ENCODE measurements around the gene ZCCHC14.
"Not testable (repeated sequence)": the region's sequence is repeated elsewhere in the genome, so short reads cannot be mapped to it uniquely, and the experiment has no call there.

Gene ZCCHC14

GRCh38 chr16:87495578-87496446, 3.0 kb upstream of the ZCCHC14 start:
- no peak for DNase-seq

- no peak for DNase-seq
These were observed 920 bp upstream of the ZCCHC14 start for GRCh38 chr16:87493608-87494280.

DNA sequence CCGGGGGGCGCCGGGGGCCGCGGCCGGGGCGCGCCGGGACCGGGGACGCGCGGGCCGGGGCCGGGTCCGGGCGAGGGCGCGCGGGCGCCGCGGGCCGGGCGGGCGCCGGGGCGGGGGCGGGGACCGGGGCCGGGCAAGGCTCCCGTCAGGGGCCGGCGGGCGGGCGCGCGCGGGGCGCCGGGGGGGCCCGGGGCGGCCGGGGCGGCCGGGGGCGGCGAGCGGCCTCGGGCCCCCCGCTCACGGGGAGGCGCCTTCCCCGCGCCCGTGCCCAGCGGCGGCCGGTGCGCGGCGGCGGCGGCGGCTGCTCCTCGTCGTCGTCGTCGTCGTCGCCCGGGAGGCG, 563 bp downstream of the ZCCHC14 start:
- no peak for DNase-seq

GRCh38 chr16:87491522-87492290, 1.1 kb downstream of the ZCCHC14 start:
- peak; percentile 36 for DNase-seq

GRCh38 chr16:87490799-87491521, 1.9 kb downstream of the ZCCHC14 start:
- peak; percentile 74 for DNase-seq

DNA sequence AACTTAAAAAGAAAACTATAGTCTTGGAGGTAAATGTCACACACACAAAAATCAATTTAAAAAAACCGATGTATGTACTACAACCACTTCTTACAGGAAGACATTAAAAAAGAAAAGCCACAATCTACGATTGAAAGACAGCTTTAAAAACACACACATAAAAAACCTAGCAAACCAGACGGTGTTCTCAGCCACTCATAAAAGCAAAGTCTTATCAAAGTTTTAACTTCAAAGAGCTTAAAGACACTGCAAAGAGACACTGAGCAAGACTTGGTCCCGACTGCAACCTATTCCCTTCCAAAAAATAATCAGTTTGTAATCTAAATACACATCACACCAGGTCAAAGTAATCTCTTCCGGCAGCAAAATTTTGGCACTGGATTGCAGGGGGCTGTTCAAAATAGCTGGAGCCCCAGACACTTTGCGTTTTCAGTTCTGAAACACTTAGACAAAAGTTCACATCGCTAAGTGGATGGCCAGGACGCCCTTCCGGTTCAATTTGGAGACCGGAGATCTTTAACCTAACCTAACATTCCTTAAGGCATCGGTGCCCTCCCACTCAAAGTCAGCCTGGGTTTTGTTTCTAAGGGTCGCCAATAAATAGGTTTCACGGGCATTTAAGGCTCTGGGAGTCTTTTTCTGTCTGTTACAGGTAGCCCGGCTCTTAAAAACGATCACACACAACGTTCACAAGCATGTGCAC, 2.6 kb downstream of the ZCCHC14 start:
- DNase-seq = no peak

DNA sequence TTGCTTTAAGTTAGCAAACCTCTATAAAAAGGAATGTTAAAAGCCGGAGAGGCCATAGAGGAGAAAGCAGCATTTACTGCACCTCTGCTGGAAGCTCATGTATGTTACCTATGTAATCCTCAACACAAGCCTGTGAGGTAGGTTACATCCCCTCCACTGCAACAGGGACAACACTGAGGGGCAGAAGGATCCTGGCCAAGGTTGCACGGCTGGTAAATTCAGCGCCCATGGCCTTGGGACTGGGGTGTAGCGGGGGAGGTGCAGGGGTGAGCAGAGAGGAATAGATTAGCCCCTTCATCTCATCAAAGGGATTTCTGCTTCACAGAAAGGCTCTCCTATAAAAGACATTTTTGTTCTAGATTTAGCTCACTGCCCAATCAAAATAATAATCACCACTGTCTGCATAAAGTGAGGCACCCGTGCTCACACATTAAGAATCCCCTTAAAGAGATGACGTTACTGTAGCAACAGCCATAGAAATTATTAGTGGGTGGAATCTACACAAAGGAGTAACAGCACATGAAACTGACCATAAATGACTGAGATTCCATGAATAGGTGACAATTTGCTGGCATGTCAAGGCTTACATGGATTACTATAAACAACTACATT, 3.3 kb downstream of the ZCCHC14 start:
- DNase-seq = no peak

DNA sequence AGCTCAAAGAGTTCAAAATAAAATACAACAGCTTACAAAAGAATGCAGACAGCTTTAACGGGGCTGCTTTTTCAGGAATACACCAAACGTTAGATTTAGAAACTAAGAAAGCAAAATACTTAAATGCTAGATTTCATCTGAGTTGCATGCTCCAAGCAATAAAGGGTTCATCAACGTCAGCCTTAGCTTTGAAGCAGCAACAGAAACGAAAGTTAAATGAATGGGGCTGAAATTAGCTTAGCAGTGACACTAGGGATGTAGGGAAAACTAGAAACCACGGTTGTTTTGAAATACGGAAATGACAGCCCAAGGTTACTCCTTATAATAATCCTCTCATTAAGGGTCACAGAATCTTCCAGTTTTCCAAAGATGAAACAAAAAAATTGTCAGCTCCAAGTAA, 3.9 kb downstream of the ZCCHC14 start:
- not testable (repeated sequence) for DNase-seq

- DNase-seq = peak; percentile 32
These were observed 5.4 kb downstream of the ZCCHC14 start for GRCh38 chr16:87487361-87487924.

- DNase-seq = no peak
These were observed 6.0 kb downstream of the ZCCHC14 start for GRCh38 chr16:87486713-87487247.

DNA sequence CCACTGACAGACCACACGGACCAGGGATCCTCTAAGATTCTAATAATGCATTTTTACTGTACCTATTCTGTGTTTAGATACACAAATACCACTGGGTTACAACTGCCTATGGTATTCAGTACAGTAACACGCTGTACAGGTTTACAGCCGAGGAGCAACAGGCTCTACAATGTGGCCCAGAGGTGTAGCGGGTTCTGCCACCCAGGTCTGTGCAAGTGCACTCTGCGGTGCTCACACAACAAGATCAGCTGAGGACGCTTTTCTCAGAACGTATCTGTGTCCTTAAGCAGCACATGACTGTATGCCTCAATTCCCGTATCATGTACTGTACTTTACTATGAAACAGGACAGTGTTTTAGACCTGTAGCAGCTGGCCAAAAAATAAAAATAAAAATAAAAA, 6.5 kb downstream of the ZCCHC14 start:
- no peak for DNase-seq

GRCh38 chr16:87485792-87486191, 7.0 kb downstream of the ZCCHC14 start:
- DNase-seq = not testable (repeated sequence)

DNA sequence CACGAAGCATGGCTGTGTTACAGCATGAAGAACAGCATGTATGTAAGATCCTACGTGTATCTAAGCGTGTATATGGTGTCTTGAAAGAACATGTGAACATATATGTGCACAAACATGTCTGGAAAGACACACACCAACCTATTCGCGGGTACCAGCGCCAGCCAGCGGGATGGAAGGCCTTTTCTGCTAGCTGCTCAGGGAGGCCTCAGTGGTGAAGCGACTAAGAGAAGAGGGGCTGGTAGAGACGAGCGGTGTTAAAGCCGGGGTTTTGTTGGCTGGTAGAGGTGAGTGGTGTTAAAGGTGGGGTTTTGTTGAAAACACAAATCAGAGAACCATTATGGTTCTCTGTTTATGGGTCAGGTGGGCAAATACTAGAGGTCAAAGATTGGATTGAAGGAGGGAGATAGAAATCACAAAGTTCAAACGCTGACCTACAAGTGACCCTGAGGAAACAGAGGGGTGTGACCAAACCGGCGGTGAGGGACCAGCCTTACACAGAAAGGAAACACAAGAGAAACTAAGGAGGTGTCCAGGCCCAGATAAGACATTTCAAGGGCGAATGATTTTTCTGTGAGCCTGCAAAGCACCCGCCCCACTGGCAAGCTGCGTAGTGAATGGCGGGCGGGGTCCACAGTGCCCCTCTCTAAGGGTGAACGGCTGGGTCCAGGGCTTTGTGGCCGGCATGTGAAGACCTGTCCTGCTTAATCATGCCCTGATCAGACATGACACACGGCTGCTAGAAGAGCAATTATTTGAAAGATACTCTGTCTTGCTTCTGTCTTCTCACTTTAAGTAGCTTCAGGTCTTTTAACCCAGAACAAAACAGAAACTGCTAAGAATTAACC, 8.1 kb downstream of the ZCCHC14 start:
- no peak for DNase-seq

DNA sequence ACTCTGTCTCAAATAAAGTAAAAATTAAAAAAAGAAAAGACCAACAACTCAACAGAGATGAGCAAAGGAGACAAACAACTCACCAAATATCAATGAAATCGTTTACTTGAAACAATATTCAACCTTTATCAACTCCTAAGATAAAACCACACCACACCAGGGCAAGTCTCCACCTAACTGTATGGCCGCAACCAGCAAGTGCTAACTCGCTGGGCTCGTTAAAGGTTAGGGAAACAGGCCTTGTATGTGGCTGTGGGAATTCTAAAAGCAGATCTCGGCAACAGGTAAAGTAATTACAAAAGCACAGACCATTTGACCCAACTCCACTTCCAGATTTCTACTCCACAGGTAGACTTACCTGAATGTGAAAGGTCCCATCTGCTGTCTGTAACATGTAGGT, 9.3 kb downstream of the ZCCHC14 start:
- no peak for DNase-seq

GRCh38 chr16:87482670-87483069, 10.2 kb downstream of the ZCCHC14 start:
- DNase-seq = not testable (repeated sequence)

GRCh38 chr16:87482266-87482665, 10.6 kb downstream of the ZCCHC14 start:
- DNase-seq = no peak

GRCh38 chr16:87481711-87482110, 11.1 kb downstream of the ZCCHC14 start:
- DNase-seq = not testable (repeated sequence)

DNA sequence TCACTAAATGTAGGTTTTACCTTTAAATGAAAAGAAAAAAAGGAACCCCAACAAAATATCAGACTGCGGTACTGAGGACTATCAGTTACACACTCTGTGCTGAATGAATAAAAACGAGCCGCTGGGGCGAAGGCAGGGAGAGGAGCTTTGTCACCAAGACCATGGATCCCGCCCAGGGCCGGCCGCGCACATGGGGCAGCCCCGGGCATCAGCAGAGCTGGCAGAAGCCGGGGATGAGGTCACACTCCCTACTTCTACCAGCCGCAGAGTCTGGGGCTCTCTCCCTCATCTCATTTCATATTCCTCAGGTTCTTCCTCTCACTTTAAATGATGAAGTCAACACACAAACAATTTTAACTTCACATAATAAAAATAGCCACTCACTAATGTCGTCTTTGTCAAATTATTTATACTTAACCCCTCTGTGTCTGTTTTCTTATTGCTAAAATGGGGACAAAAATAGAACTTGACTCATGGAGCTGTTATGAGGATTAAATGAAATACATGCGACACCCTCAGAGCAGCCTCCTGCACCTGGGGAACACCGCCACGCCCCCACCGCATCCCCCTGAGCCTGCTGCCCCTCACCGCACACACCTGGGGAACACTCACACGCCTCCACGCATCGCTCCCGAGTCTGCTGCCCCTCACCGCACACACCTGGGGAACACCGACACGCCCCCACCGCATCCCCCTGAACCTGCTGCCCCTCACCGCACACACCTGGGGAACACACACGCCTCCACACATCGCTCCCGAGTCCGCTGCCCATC, 15.4 kb downstream of the ZCCHC14 start:
- not testable (repeated sequence) for DNase-seq

- no peak for DNase-seq
These were observed 18.2 kb downstream of the ZCCHC14 start for GRCh38 chr16:87474566-87474996.
